K562 (cell line): Measurements from ENCODE around the gene MPND. TPM values are rescaled to one million over a fixed set of nuclear protein-coding genes. Genes with fewer than 3 reads are reported as not detected.

Source experiments
- CBFA2T2 ChIP-seq: fragments of 450-650 bp; conservative IDR thresholded peaks from 2 replicates; pipeline ENCODE4 v1.6.1; 2017; ENCODE audit warnings: mild to moderate bottlenecking
- CEBPG ChIP-seq, 3 experiments: fragments of 200-800 bp in 1 of 3; sonication (Bioruptor generic) in 1 of 3; sonication (generic) in 1 of 3; formaldehyde crosslinking in 1 of 3; IDR thresholded peaks in 2 of 3; conservative IDR thresholded peaks in 1 of 3; 2 replicates each; pipeline versions ENCODE4 v1.6.1 to v1.8.0; 2016 to 2022; ENCODE audit warnings: missing compliant biosample characterization in 2 of 3, missing genetic modification characterization in 2 of 3, mild to moderate bottlenecking in 1 of 3, missing genetic modification reagents in 1 of 3
- EP400 ChIP-seq: fragments of 450-650 bp; IDR thresholded peaks from 2 replicates; pipeline ENCODE4 v1.6.1; 2017; ENCODE audit warnings: antibody characterized with exemption, mild to moderate bottlenecking, moderate library complexity
- FOXA1 ChIP-seq: fragments of 450-650 bp; IDR thresholded peaks from 2 replicates; pipeline ENCODE4 v1.6.1; 2016; ENCODE audit warnings: mild to moderate bottlenecking, borderline replicate concordance
- HIVEP1 ChIP-seq: fragments of 250-450 bp; sonication (Bioruptor Pico); IDR thresholded peaks from 2 replicates; pipeline ENCODE4 v1.4.0; 2020; ENCODE audit warnings: mild to moderate bottlenecking
- MCM7 ChIP-seq, 2 experiments: fragments of 450-650 bp; IDR thresholded peaks; 2 replicates each; pipeline ENCODE4 v1.6.1; 2016 to 2018
- RBM22 ChIP-seq: fragments of 200-400 bp; formaldehyde crosslinking; IDR thresholded peaks from 2 replicates; pipeline ENCODE4 v1.6.1; 2018; ENCODE audit warnings: low read length, low read depth; ENCODE audit not compliant: poor library complexity, severe bottlenecking
- SMAD4 ChIP-seq: fragments of 250-450 bp; sonication (Bioruptor Pico); conservative IDR thresholded peaks from 2 replicates; pipeline ENCODE4 v1.8.0; 2021; ENCODE audit warnings: inconsistent platforms, mild to moderate bottlenecking, moderate library complexity
- ZBTB33 ChIP-seq: sonication (generic); formaldehyde crosslinking; IDR thresholded peaks from 2 replicates; pipeline ENCODE4 v1.8.1; 2023; ENCODE audit warnings: mild to moderate bottlenecking, missing genetic modification reagents
- ZFP91 ChIP-seq: sonication (generic); formaldehyde crosslinking; IDR thresholded peaks from 2 replicates; pipeline ENCODE4 v1.8.0; 2022; ENCODE audit warnings: mild to moderate bottlenecking, missing genetic modification reagents
- ZNF174 ChIP-seq: fragments of 250-450 bp; sonication (Bioruptor Pico); IDR thresholded peaks from 2 replicates; pipeline ENCODE4 v1.4.0; 2020; ENCODE audit warnings: mild to moderate bottlenecking
- ZNF655 ChIP-seq: fragments of 250-450 bp; sonication (Bioruptor Pico); IDR thresholded peaks from 2 replicates; pipeline ENCODE4 v1.5.0; 2021
- polyA plus RNA-seq, 8 experiments: library from polyadenylated mRNA; depleted of rRNA in 4 of 8; stranded (reverse) in 5 of 8; unstranded in 3 of 8; fragments of >200 nt; fragmentation: Nextera tagmentation in 2 of 8; fragmentation: Illumina TruSeq in 1 of 8; extraction: Ambion mirVana in 2 of 8; extraction: Trizol in 1 of 8; gene quantifications; 2 replicates each; pipeline versions ENCODE4 v1.2.1 to v1.2.3, GENCODE V29; 2011 to 2014; ENCODE audit warnings: inconsistent platforms in 1 of 8, missing spikeins in 1 of 8
- total RNA-seq, 7 experiments: library from RNA; depleted of rRNA in 6 of 7; stranded (reverse); fragments of >200 nt in 6 of 7; fragmentation: Illumina TruSeq in 2 of 7; extraction: Trizol in 2 of 7; gene quantifications; 2 replicates each; pipeline versions ENCODE4 v1.2.1 to v1.2.3, GENCODE V29; 2011 to 2021; ENCODE audit warnings: low replicate concordance in 1 of 7
- TF ChIP-seq, protein P1 (sequence below), 2 experiments: fragments of 450-650 bp; IDR thresholded peaks; 2 replicates each; pipeline ENCODE4 v1.6.1; 2016; ENCODE audit warnings: mild to moderate bottlenecking in 2 of 2, borderline replicate concordance in 1 of 2, low read depth in 1 of 2, moderate library complexity in 1 of 2

MPND gene
- total and polyA plus RNA-seq, 9 of the 15 experiments (the other 6 are each of a cell fraction or from before 2014, with no cell fraction given) = 0.25 to 14.0 (median 3.9) TPM

DNA sequence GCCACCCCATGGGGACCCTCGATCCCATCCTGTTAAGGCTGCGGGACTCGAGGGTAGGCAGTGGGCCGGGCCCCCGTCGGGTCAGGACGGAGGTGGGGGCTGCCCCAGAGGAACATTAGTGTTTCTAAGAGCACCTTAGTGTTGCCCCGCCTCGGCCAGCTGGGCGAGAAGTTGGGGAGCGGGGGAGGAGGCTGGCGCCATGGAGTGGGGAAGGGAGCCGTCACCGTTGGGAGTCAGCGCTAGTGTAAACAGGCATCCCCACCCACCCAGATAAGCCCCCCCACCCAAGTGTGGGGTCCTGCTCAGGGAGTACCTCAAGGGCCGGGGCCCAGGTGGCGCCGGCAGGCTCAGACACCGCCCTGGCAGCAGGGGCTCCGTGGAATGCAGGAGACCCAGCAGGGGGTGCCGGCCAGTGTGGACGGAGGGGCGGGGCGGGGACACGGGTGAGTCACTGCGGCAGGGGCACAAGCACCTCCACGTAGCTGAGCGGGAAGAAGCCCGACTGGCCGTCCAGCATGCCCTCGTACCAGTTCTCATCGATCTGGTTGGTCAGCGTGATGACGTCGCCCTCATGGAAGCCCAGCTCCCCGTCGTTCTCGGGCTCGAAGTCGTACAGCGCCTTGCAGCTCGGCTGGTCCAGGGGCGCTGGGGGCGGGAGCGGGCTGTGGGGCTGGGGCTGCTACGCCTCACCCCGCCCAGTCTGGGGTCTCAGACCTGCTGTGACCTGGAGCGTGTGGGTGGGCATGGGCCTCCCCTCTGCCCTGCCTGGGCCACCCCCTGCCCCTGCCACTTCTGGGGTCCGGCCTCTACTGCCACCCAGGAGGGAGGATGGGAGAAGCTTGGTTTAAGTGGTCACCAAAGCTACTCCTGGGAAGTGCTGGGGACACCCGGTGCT lies 18.0 kb downstream of the MPND start (continued):
- TF ChIP-seq RBM22 (peak; percentile 85), CBFA2T2 (no peak), CEBPG (CRISPR knock-in tag; IDR thresholded peaks at IDR 0.05) (no peak), CEBPG (tag; conservative IDR thresholded peaks at IDR 0.05 in 1 of 2, IDR thresholded peaks at IDR 0.05 in 1 of 2) (no peak), FOXA1 (no peak), EP400 (no peak), ZNF655 (CRISPR knock-in tag) (no peak), MCM7 (IDR thresholded peaks at IDR 0.05) (no peak), ZBTB33 (CRISPR knock-in tag) (peak; percentile 45; the same call in 1 of the 2 replicates), SMAD4 (CRISPR knock-in tag) (no peak), HIVEP1 (CRISPR knock-in tag) (no peak), ZNF174 (CRISPR knock-in tag) (no peak), ZFP91 (CRISPR knock-in tag) (no peak)
- TF ChIP-seq, protein P1, sequence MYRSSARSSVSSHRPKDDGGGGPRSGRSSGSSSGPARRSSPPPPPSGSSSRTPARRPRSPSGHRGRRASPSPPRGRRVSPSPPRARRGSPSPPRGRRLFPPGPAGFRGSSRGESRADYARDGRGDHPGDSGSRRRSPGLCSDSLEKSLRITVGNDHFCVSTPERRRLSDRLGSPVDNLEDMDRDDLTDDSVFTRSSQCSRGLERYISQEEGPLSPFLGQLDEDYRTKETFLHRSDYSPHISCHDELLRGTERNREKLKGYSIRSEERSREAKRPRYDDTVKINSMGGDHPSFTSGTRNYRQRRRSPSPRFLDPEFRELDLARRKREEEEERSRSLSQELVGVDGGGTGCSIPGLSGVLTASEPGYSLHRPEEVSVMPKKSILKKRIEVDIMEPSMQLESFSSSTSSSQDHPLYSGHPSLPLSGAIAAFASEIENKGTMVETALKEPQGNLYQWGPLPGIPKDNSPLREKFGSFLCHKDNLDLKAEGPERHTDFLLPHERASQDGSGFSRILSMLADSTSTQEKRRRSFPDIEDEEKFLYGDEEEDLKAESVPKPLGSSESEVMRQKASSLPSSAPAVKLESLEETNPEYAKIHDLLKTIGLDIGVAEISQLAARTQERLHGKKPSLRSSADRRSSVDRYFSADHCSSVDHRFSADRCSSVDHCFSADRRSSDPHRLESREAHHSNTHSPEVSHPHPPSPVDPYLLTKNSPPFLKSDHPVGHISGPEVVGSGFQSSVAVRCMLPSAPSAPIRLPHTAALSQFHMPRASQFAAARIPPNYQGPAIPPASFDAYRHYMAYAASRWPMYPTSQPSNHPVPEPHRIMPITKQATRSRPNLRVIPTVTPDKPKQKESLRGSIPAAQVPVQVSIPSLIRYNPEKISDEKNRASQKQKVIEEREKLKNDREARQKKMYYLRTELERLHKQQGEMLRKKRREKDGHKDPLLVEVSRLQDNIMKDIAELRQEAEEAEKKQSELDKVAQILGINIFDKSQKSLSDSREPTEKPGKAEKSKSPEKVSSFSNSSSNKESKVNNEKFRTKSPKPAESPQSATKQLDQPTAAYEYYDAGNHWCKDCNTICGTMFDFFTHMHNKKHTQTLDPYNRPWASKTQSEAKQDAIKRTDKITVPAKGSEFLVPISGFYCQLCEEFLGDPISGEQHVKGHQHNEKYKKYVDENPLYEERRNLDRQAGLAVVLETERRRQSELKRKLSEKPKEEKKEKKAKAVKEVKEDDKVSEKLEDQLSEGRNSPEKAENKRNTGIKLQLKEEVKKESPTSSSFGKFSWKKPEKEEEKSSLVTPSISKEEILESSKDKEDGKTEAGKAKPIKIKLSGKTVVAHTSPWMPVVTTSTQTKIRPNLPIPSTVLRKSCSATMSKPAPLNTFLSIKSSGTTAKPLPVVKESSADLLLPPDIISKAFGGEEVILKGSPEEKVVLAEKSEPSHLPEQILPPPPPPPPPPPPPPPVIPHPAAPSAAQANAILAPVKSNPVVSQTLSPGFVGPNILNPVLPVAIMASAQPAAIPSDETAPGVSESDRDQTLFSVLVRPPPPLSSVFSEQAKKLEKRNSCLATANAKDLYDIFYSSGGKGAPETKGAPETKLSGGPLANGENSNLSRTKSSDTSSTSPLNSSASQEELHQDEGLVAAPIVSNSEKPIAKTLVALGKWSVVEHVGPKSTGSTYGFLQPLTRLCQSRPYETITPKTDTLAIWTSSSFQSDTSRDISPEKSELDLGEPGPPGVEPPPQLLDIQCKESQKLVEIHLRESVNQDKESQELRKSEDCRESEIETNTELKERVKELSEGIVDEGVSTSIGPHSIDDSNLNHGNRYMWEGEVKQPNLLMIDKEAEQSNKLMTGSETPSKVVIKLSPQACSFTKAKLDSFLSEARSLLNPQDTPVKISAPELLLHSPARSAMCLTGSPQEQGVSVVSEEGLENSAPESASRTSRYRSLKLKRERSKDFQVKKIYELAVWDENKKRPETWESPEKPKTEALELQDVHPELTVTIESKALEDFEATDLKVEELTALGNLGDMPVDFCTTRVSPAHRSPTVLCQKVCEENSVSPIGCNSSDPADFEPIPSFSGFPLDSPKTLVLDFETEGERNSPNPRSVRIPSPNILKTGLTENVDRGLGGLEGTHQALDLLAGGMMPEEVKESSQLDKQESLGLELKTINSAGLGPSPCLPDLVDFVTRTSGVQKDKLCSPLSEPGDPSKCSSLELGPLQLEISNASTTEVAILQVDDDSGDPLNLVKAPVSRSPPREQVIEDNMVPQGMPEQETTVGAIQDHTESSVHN (IDR thresholded peaks at IDR 0.05; ENCODE audit: borderline replicate concordance in 1 of 2, low read depth in 1 of 2) = no peak
